WERI-Rb-1 (cell line): Measurements from ENCODE around the gene KRTAP4-6.
"Not testable (repeated sequence)": the region's sequence is repeated elsewhere in the genome, so short reads cannot be mapped to it uniquely, and the experiment has no call there.

Experiments
- DNase-seq: peaks from one replicate; pipeline ENCODE4 v3.0.0-alpha.2; 2020
- H3K27ac ChIP-seq: fragments of 250-450 bp; sonication (Bioruptor Pico); 2 replicates; pipeline ENCODE4 v1.5.1; 2020; ENCODE audit warnings: mild to moderate bottlenecking, moderate library complexity
- H3K27me3 ChIP-seq: fragments of 250-450 bp; sonication (Bioruptor Pico); 2 replicates; pipeline ENCODE4 v1.5.1; 2021; ENCODE audit warnings: mild to moderate bottlenecking, low read depth, moderate library complexity; ENCODE audit not compliant: insufficient read depth, severe bottlenecking
- H3K36me3 ChIP-seq: fragments of 250-450 bp; sonication (Bioruptor Pico); 2 replicates; pipeline ENCODE4 v1.5.1; 2020; ENCODE audit warnings: mild to moderate bottlenecking, moderate library complexity
- H3K4me3 ChIP-seq: 2 replicates; pipeline ENCODE4 v1.5.1; 2011; ENCODE audit warnings: low read depth, mild to moderate bottlenecking, control low read depth, low read length
- H3K9me3 ChIP-seq: fragments of 250-450 bp; sonication (Bioruptor Pico); 2 replicates; pipeline ENCODE4 v1.5.1; 2021; ENCODE audit warnings: mild to moderate bottlenecking, moderate library complexity; ENCODE audit not compliant: severe bottlenecking
- TF ChIP-seq, protein P1 (sequence below): IDR thresholded peaks from 2 replicates; pipeline ENCODE4 v1.5.1; 2011; ENCODE audit warnings: low read depth, mild to moderate bottlenecking, control low read depth, inconsistent platforms, low read length

The KRTAP4-6 gene

DNA sequence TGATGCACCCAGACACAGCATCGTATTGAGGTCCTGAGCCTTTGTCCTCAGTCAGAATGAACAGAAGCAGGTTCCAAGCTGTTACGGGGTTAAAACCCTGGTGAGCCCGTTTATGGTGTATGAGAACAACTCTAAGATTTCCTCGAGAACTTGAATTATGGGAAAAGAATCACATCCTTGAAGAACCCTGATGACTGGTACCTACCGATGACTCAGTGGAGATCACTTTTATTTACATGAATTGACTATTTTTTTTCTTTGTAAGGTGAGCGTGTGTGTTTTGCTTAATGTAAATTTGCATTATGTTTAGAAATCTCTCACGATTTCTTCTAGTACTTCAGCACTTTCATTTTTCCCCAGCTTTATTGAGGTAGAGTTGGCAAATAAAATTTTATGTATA, 23.5 kb upstream of the KRTAP4-6 start:
- peaks cover 67% of the 10 kb centered on the region for H3K27me3 ChIP-seq
- H3K4me3 ChIP-seq = no peak overlapping the region
- H3K27ac ChIP-seq = no peak overlapping the region
- TF ChIP-seq, protein P1, sequence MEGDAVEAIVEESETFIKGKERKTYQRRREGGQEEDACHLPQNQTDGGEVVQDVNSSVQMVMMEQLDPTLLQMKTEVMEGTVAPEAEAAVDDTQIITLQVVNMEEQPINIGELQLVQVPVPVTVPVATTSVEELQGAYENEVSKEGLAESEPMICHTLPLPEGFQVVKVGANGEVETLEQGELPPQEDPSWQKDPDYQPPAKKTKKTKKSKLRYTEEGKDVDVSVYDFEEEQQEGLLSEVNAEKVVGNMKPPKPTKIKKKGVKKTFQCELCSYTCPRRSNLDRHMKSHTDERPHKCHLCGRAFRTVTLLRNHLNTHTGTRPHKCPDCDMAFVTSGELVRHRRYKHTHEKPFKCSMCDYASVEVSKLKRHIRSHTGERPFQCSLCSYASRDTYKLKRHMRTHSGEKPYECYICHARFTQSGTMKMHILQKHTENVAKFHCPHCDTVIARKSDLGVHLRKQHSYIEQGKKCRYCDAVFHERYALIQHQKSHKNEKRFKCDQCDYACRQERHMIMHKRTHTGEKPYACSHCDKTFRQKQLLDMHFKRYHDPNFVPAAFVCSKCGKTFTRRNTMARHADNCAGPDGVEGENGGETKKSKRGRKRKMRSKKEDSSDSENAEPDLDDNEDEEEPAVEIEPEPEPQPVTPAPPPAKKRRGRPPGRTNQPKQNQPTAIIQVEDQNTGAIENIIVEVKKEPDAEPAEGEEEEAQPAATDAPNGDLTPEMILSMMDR = no peak
- no peaks in the 10 kb centered on the region for H3K9me3 ChIP-seq
- no peaks in the 10 kb centered on the region for H3K36me3 ChIP-seq
- DNase-seq = no peak

DNA sequence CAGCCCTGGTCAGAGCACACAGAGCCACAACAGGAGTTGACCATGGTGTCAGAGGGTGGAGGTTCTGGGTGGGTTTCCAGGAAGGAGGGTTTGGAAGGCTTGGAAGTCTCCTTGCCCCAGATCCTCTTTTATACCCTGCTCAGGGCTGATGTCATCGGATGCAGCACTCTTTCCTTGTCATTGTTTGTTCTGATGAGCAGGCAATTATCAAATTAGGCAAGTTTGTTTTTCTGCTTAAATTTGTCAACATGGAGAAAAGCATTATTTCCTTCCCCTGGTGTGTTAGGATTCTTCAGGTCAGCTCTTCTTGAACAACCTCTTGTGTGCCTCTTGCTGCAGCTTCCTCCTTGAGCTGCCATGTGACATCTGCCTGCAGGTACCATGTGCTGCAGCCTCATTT, 20.3 kb upstream of the KRTAP4-6 start, which contains the start of gene KRTAP4-4:
Gene KRTAP4-4, minus strand, starts transcription at position 101 of the 400 bp plus-strand sequence. Its CDS starts 57 bp downstream, at position 44.
- H3K36me3 ChIP-seq = no peaks in the 10 kb centered on the region
- TF ChIP-seq, protein P1 = no peak
- H3K27ac ChIP-seq = no peak within 1 kb of the TSS
- no peak within 1 kb of the TSS for H3K4me3 ChIP-seq
- peaks cover 73% of the 10 kb centered on the region for H3K27me3 ChIP-seq
- H3K9me3 ChIP-seq = no peaks in the 10 kb centered on the region
- DNase-seq = no peak

DNA sequence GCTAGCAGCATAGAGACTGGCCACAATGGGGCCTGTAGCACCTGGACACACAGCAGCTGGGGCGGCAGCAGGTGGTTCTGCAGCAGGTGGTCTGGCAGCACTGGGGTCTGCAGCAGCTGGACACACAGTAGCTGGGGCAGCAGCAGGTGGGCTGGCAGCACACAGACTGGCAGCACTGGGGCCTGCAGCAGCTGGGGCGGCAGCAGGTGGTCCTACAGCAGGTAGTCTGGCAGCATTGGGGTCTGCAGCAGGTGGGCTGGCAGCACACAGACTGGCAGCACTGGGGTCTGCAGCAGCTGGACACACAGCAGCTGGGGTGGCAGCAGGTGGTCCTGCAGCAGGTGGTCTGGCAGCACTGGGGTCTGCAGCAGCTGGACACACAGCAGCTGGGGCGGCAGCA, 19.8 kb upstream of the KRTAP4-6 start:
- H3K27me3 ChIP-seq = peaks cover 78% of the 10 kb centered on the region
- not testable (repeated sequence) for H3K27ac ChIP-seq, DNase-seq

DNA sequence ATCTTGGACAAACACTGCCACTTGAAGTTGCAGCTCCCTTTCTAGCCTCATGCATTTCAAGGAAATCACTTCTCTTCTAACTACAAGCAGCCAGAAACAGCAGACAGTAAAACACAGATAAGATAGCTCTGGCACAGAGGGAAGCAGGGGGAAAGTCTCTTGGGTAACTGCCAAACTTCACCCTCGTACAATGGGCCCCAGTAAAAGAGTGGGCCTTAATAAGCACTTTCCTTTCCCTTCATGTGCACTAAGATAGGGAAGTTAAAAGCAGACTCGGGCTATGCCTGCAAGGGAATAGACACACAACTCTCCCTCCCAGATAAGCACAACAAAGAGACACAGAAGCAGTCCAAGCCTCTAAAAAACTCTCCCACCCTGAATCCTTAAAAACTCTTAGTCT, 13.5 kb upstream of the KRTAP4-6 start:
- TF ChIP-seq, protein P1 = no peak
- peaks cover 91% of the 10 kb centered on the region for H3K27me3 ChIP-seq
- H3K9me3 ChIP-seq = no peaks in the 10 kb centered on the region
- no peak overlapping the region for H3K4me3 ChIP-seq
- H3K36me3 ChIP-seq = no peaks in the 10 kb centered on the region
- DNase-seq = no peak
- H3K27ac ChIP-seq = no peak overlapping the region

More for the DNA sequence above, 19.8 kb upstream of the KRTAP4-6 start:
- not testable (repeated sequence) for H3K9me3 ChIP-seq, H3K36me3 ChIP-seq, H3K4me3 ChIP-seq

GRCh38 chr17:41151525-41151924, 11.2 kb upstream of the KRTAP4-6 start:
- H3K4me3 ChIP-seq = no peak overlapping the region
- no peaks in the 10 kb centered on the region for H3K36me3 ChIP-seq
- no peak for DNase-seq
- no peaks in the 10 kb centered on the region for H3K9me3 ChIP-seq
- H3K27me3 ChIP-seq = peaks cover 90% of the 10 kb centered on the region
- TF ChIP-seq, protein P1 = no peak
- H3K27ac ChIP-seq = no peak overlapping the region

DNA sequence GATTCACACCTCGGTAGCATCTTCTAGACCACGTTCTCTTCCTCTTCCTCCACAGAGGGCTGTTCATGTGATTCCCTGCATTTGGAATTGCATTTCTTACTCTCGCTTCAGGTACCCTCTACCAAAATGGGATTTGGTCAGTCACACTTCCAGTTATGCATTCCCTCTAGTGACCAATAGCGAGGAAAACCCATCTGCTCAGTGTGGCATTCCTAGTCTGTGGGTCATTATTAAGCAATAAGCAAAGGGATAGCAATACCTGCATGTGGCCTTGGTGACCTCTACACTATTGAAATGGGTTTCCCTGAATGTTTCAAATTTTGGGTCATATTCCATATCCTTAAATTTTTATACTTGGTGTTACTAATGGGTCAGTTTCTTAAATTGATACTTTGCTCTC, 9.7 kb upstream of the KRTAP4-6 start:
- TF ChIP-seq, protein P1 = no peak
- Histone ChIP-seq H3K9me3 (no peaks in the 10 kb centered on the region), H3K27ac (no peak overlapping the region)

More for the DNA sequence above, 9.7 kb upstream of the KRTAP4-6 start:
- H3K36me3 ChIP-seq = no peaks in the 10 kb centered on the region
- DNase-seq = no peak
- peaks cover 90% of the 10 kb centered on the region for H3K27me3 ChIP-seq
- no peak overlapping the region for H3K4me3 ChIP-seq
